ENCODE data around the gene JUND. TPM values are rescaled to one million over a fixed set of nuclear protein-coding genes. Genes with fewer than 3 reads are reported as not detected.

The JUND gene
- total RNA-seq, 1 donor from 2014 or later = 176 TPM

GRCh38 chr19:18294467-18294864, 13.0 kb upstream of the JUND start:
- no peaks in the 10 kb centered on the region for H3K27me3 Mint-ChIP-seq (ENCODE audit: low read depth)
- H3K27ac Mint-ChIP-seq (ENCODE audit: unreplicated experiment) = no peak overlapping the region
- no peaks in the 10 kb centered on the region for H3K36me3 Mint-ChIP-seq (ENCODE audit: low read depth)
- no peak for DNase-seq (ENCODE audit: low spot score)
- no peaks in the 10 kb centered on the region for H3K9me3 Mint-ChIP-seq (ENCODE audit: low read depth)
- peaks cover 48% of the 10 kb centered on the region for H3K4me1 Mint-ChIP-seq (ENCODE audit: low read depth)
- no peak for TF ChIP-seq CTCF (IDR thresholded peaks at IDR 0.05)
- H3K4me3 Mint-ChIP-seq (ENCODE audit: unreplicated experiment) = no peak overlapping the region

- H3K27me3 Mint-ChIP-seq (ENCODE audit: low read depth) = no peaks in the 10 kb centered on the region
- peak overlapping the region; percentile 57 for H3K27ac Mint-ChIP-seq (ENCODE audit: unreplicated experiment)
- no peak overlapping the region for H3K4me3 Mint-ChIP-seq (ENCODE audit: unreplicated experiment)
- no peak for DNase-seq (ENCODE audit: low spot score)
- no peaks in the 10 kb centered on the region for H3K36me3 Mint-ChIP-seq (ENCODE audit: low read depth)
- peaks cover 43% of the 10 kb centered on the region for H3K4me1 Mint-ChIP-seq (ENCODE audit: low read depth)
- H3K9me3 Mint-ChIP-seq (ENCODE audit: low read depth) = no peaks in the 10 kb centered on the region
- no peak for TF ChIP-seq CTCF (IDR thresholded peaks at IDR 0.05)
Observed at GRCh38 chr19:18293642-18294466, 12.4 kb upstream of the JUND start.

- no peak for DNase-seq (ENCODE audit: low spot score)
- peak overlapping the region; percentile 81 for H3K4me3 Mint-ChIP-seq (ENCODE audit: unreplicated experiment)
- peaks cover 44% of the 10 kb centered on the region for H3K4me1 Mint-ChIP-seq (ENCODE audit: low read depth)
- no peaks in the 10 kb centered on the region for H3K36me3 Mint-ChIP-seq (ENCODE audit: low read depth)
- H3K27ac Mint-ChIP-seq (ENCODE audit: unreplicated experiment) = peak overlapping the region; percentile 98
- H3K9me3 Mint-ChIP-seq (ENCODE audit: low read depth) = no peaks in the 10 kb centered on the region
- no peak for TF ChIP-seq CTCF (IDR thresholded peaks at IDR 0.05)
- no peaks in the 10 kb centered on the region for H3K27me3 Mint-ChIP-seq (ENCODE audit: low read depth)
Observed at GRCh38 chr19:18292810-18293641, 11.6 kb upstream of the JUND start.

- Mint-ChIP-seq H3K4me1 (ENCODE audit: low read depth) (peaks cover 48% of the 10 kb centered on the region), H3K27ac (ENCODE audit: unreplicated experiment) (peak overlapping the region; percentile 98)
Observed at GRCh38 chr19:18292462-18292809, 11.0 kb upstream of the JUND start.

More at GRCh38 chr19:18292462-18292809, 11.0 kb upstream of the JUND start:
- H3K9me3 Mint-ChIP-seq (ENCODE audit: low read depth) = no peaks in the 10 kb centered on the region
- H3K4me3 Mint-ChIP-seq (ENCODE audit: unreplicated experiment) = peak overlapping the region; percentile 81
- H3K27me3 Mint-ChIP-seq (ENCODE audit: low read depth) = no peaks in the 10 kb centered on the region
- no peak for DNase-seq (ENCODE audit: low spot score)
- H3K36me3 Mint-ChIP-seq (ENCODE audit: low read depth) = no peaks in the 10 kb centered on the region
- no peak for TF ChIP-seq CTCF (IDR thresholded peaks at IDR 0.05)

Measured in chondrocyte (in vitro differentiated cells).